Activated naive CD4-positive, alpha-beta T cell treated with anti-CD3 and anti-CD28 coated beads, Interleukin-2, amount 50 U/mL, for 72 hours (primary cell): ENCODE measurements around the gene CCDC57. TPM values are rescaled to one million over a fixed set of nuclear protein-coding genes. Genes with fewer than 3 reads are reported as not detected.
A peak's percentile ranks its signal among the peaks of the same experiment; 100 is the strongest.

ENCODE experiments used
- ATAC-seq, 2 donors: fragments of 150-1000 bp; cut with Tn5 transposase; 2 replicates each; pipeline ENCODE4 v1.10.0; 2021; ENCODE audit warnings: mild to moderate bottlenecking in 2 of 2, moderate library complexity in 2 of 2
- DNase-seq, 2 donors: peaks; one replicate each; pipeline ENCODE4 v3.0.0; 2021 to 2022; ENCODE audit warnings: low spot score in 2 of 2
- H3K27ac Mint-ChIP-seq, 2 donors: one replicate each; pipeline ENCODE4 v1.8.0; 2022; ENCODE audit warnings: mild to moderate bottlenecking in 2 of 2, mixed read lengths in 2 of 2
- H3K36me3 Mint-ChIP-seq, 2 donors: one replicate each; pipeline ENCODE4 v1.8.0; 2022; ENCODE audit warnings: mixed read lengths in 2 of 2
- H3K9me3 Mint-ChIP-seq, 2 donors: one replicate each; pipeline ENCODE4 v1.8.0; 2022; ENCODE audit warnings: mixed read lengths in 2 of 2
- total RNA-seq, 2 donors: library from RNA; stranded (reverse); gene quantifications; one replicate each; pipeline ENCODE4 v1.2.3, GENCODE V29; 2022

The CCDC57 gene
- total RNA-seq, 2 donors from 2014 or later: 34.6 to 51.3 TPM

- no peaks in the 10 kb centered on the region for H3K9me3 Mint-ChIP-seq
- peaks cover 6 to 21% of the 10 kb centered on the region in 2 donors for H3K36me3 Mint-ChIP-seq
- ATAC-seq (no peak), DNase-seq (no peak)
- H3K27ac Mint-ChIP-seq: peak overlapping the region; percentile 87 to 90
These were observed 28.0 kb upstream of the CCDC57 start for GRCh38 chr17:82240506-82241182.

DNA sequence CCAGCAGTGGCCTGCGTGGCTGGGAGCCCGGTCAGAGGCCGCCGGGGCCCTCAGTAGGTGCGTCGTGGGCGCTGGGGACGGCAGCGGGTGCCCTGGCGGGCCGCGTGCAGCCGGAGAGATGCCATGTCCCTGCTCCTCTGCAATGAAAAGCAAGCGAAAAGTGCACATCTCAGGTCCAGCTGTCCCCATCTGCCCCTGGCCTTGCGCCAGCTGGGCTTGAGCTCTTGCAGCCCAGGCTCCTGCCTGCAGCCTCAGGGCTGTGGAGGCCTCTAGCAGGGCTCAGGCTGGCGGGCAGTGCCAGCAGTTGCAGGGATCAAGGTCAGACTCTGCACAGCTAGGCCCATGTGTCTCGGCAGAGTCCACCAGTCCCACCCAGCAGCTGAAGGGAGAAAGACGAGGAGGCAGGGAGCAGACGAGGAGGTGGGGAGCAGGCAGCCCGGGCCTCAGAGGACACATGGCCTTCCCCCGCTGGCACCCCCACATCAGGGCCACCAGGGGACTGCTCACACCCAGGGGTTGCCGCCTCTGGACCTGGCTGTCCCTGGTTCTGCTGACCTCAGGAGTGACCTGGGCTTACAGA is 27.4 kb upstream of the CCDC57 start:
- H3K27ac Mint-ChIP-seq: peak overlapping the region in 1 of 2 donors; percentile 87
- no peaks in the 10 kb centered on the region for H3K9me3 Mint-ChIP-seq
- H3K36me3 Mint-ChIP-seq: peaks cover 6 to 15% of the 10 kb centered on the region in 2 donors
- DNase-seq: no peak
- no peak for ATAC-seq

DNA sequence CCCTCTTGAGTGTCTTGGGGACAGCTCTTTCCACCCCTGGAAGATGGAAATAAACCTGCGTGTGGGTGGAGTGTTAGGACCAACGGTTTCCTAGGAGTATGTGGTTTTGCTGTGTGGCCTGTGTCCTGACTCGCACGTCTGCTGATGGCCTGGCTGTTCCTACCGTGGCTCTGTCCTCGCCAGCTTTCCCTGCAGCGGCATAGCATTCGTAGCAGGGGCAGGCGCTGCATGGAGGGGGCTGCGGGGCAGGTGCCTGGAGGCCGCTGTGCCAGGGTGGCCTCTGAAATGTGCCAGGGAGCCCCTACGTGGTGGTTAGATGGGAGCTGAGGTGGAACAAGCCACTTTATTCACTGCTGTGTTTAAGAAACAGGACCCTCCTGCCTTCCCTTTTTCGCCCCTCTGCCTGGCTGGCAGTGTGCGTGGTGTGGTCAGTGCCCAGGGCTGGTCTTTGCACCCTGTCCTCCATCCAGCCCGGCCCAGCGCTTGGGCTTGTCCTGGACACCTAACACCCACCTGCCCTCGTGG is 26.8 kb upstream of the CCDC57 start:
- peak in 1 of 2 donors; percentile 26 for ATAC-seq
- peak overlapping the region in 1 of 2 donors; percentile 87 for H3K27ac Mint-ChIP-seq
- peaks cover 4 to 10% of the 10 kb centered on the region in 2 donors for H3K36me3 Mint-ChIP-seq

GRCh38 chr17:82238472-82239201 is 26.0 kb upstream of the CCDC57 start:
- Mint-ChIP-seq H3K36me3 (peaks cover 0 to 5% of the 10 kb centered on the region in 2 donors), H3K27ac (peak overlapping the region; percentile 87 to 94), H3K9me3 (no peaks in the 10 kb centered on the region)
- ATAC-seq (peak; percentile 52 to 70), DNase-seq (peak; percentile 67 to 78)

More for the DNA sequence above, 26.8 kb upstream of the CCDC57 start:
- DNase-seq: no peak
- H3K9me3 Mint-ChIP-seq: no peaks in the 10 kb centered on the region

DNA sequence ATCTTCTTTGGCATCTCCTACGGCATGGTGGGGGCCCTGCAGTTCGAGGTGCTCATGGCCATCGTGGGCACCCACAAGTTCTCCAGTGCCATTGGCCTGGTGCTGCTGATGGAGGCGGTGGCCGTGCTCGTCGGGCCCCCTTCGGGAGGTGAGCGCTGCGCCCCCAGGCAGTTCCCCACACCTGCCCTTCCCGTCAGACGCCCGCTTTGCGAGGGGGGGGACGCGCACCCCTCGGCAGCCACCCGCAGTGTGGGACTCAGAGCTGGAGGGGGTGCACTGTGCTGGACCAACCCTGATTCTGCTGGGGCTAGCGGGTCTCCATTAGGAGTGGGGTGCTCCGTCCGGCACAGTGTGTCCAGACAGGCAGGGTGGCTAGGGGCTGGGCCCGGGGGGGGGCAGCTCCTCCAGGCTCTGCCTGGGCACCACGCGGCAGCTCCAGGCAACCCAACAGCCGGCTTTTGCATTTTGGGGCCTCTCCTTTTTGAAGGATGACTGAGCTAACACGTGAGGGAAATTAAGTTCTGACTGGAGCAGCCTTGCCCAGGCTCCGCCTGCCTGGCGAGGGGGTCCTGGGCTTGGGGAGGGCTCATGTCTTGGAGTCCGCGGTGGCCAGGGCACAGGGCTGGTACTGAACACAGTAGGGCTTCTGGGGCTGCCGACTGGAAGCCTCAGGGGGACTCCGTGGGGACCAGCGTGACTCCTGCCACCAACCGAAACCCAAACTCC is 25.3 kb upstream of the CCDC57 start:
- Mint-ChIP-seq H3K27ac (peak overlapping the region in 1 of 2 donors; percentile 87), H3K9me3 (no peaks in the 10 kb centered on the region), H3K36me3 (peaks cover 0 to 5% of the 10 kb centered on the region in 2 donors)
- no peak for DNase-seq
- ATAC-seq: no peak

DNA sequence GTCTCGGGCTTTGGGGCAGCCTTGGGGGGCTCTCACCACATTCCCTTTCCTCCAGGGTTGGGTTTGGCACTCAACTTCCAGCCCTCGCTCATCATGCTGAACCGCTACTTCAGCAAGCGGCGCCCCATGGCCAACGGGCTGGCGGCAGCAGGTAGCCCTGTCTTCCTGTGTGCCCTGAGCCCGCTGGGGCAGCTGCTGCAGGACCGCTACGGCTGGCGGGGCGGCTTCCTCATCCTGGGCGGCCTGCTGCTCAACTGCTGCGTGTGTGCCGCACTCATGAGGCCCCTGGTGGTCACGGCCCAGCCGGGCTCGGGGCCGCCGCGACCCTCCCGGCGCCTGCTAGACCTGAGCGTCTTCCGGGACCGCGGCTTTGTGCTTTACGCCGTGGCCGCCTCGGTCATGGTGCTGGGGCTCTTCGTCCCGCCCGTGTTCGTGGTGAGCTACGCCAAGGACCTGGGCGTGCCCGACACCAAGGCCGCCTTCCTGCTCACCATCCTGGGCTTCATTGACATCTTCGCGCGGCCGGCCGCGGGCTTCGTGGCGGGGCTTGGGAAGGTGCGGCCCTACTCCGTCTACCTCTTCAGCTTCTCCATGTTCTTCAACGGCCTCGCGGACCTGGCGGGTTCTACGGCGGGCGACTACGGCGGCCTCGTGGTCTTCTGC is 24.6 kb upstream of the CCDC57 start:
- ATAC-seq: no peak
- peaks cover 0 to 5% of the 10 kb centered on the region in 2 donors for H3K36me3 Mint-ChIP-seq
- H3K9me3 Mint-ChIP-seq: no peaks in the 10 kb centered on the region
- no peak for DNase-seq
- H3K27ac Mint-ChIP-seq: no peak overlapping the region

DNA sequence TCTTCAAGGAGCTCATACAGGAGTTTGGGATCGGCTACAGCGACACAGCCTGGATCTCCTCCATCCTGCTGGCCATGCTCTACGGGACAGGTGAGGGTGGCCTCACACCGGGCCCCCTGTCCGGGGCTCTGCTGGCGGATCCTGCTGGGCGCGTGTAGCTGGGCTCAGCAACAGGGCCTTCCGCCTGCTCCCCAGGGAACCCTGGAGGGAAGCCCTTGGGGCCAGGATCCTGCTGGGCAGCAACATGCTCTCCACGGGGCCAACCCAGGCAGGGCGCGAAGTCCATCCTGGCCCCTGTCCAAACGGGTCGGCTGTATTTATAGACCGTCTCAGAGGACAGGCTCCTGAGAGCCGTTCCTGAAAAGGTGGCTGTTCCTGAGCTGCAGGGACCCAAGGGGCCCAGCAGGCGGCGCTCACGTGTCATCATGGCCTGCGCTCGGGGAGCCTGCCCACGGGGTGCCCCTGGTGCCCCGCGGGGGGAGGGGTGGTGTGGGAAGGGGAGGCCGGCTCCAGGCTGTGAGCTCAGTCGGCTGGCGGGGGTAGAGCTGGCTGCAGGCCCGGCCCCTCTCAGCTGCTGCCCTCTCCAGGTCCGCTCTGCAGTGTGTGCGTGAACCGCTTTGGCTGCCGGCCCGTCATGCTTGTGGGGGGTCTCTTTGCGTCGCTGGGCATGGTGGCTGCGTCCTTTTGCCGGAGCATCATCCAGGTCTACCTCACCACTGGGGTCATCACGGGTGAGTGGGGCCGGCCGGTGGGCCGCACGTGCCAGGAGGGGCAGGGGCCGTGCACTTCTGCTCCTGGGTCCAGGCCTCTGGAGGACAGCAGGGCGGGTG is 23.7 kb upstream of the CCDC57 start:
- Mint-ChIP-seq H3K27ac (peak overlapping the region in 1 of 2 donors; percentile 59), H3K9me3 (no peaks in the 10 kb centered on the region), H3K36me3 (peaks cover 0 to 5% of the 10 kb centered on the region in 2 donors)
- DNase-seq (peak in 1 of 2 donors; percentile 76), ATAC-seq (peak; percentile 27 to 39)

DNA sequence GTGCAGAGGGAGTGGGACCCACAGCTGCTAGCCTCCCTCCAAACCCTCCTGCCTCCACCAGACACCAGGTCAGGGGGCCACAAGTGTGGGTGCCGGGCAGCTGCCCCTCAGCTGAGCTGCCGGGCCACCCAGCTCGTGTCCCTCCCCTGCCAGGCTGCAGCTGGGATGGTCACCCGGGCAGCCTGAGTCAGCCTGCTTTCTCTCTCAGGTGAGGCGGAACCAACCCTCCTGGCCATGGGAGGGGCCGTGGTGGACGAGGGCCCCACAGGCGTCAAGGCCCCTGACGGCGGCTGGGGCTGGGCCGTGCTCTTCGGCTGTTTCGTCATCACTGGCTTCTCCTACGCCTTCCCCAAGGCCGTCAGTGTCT is 23.1 kb upstream of the CCDC57 start:
- no peaks in the 10 kb centered on the region for H3K9me3 Mint-ChIP-seq
- DNase-seq (no peak), ATAC-seq (no peak)
- peaks cover 0 to 5% of the 10 kb centered on the region in 2 donors for H3K36me3 Mint-ChIP-seq
- peak overlapping the region in 1 of 2 donors; percentile 59 for H3K27ac Mint-ChIP-seq

DNA sequence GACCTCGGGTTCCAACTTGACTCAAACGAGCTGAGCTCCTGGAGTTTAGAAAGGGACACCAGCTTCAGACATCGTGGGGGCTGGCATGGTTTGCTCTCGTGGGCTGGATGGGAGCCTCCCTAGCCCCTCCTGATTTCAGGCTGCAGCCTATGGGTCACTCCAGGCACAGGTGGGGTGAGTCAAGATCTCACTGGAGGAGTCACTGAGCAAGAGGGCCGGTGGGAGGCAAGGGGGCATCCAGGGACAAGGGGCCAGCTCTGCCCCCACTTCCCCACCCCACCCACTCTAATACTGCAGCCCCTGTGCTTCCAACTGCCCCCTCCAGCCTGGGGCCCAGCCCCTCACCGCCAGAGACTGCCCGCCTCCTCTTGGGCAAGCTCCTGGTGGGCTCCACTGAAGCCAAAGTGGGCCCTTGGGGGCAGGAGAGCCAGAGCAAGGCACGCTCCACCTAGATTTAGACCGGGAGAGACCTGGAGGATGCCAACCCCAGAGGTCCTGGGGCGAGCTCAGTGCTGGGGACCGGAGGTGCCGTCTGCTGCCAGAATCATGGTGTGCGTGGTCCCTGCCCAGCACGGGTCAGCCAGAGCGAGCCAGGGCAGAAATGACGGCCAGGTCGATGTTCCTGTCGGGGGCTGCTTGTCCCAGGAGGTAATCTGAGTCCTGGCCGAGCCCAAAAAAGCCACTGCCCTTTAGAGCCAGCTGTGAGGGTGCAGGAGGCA is 22.6 kb upstream of the CCDC57 start:
- Mint-ChIP-seq H3K9me3 (no peaks in the 10 kb centered on the region), H3K27ac (no peak overlapping the region), H3K36me3 (peaks cover 0 to 5% of the 10 kb centered on the region in 2 donors)
- ATAC-seq: no peak
- no peak for DNase-seq

DNA sequence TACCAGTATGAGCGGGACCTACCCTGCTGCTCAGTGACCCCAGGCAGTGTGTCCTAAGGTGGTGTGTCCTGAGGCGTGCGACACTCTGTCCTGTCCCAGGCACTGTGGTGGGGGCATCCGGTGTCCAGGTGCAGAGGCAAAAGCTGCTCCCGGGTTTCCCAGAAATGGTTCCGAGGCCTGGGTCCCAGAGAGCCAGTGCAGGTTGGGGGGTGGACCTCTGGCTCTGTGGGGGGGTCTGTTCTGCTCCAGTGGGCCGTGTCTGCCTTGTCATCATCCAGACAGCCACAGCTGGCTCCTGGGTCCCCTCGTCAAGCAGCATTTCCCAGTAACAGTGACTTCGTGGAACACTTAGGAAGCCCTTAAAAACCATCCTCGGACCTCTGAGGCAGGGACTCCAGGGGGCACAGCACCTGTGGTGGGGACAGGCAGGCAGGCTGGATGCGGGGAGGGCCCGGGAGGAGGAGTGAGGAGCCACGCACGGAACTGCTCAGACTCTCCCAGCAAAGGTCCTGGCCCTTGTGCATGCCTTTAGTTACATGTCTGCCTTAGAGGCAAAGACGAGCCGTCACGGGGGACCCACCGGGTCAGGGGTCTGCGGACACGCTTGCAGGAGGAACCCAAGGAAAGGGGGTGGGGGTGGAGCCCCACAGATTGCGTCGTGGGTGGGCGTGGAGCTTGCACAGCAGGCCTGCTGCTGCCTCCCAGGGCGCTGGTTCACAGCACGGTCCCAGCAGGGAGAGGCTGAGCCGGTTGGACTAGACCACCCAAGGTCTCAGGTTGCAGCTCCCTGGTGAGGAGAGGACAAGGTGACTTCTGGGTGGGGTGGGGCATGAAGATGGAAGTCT is 21.8 kb upstream of the CCDC57 start:
- H3K9me3 Mint-ChIP-seq: no peaks in the 10 kb centered on the region
- no peak overlapping the region for H3K27ac Mint-ChIP-seq
- DNase-seq: no peak
- ATAC-seq: no peak
- peaks cover 0 to 12% of the 10 kb centered on the region in 2 donors for H3K36me3 Mint-ChIP-seq

DNA sequence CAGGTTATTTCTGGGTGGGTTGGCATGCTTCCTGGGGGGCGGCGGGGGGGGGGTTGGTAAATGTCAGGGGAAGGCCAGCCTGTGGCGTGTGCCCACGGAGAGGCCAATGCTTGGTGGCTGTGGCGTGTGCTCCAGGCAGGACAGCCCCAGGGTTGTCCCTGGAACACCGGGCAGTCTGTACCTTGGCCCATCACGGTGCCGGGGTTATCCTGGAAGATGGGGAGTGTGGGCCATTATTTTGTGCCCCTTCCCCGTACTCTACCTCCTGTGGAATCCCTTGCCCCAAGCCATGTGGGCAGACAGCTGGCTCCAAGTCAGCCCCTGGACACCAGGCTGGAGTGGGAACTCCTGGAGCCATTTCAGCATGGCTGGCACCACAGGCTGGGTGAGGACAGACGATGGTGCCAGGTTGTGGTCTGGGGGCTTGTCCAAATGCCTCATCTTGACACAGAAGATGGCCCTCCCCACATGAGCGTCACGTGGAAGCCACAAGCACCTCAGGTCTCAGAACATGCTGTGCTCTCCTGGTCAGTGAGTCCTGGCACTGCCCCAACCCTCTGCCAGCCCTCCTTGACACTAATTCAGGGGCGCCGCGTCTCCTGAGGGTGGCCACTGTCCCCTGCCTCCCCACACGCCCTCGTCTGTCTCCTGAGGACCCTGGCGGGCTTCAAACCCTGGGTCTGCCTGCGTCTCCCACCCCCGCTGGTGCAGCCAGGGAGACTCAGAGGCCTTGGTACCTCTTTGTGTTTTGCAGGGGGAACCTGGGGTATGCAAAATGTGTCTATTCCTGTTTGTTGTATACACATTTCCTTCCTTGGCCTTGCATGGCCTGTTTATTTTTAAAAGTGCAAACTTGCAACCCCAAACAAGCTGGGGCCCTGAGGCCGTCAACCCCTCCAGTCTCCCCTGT is 20.5 kb upstream of the CCDC57 start:
- DNase-seq (no peak), ATAC-seq (no peak)
- Mint-ChIP-seq H3K9me3 (no peaks in the 10 kb centered on the region), H3K27ac (no peak overlapping the region), H3K36me3 (peaks cover 0 to 12% of the 10 kb centered on the region in 2 donors)

DNA sequence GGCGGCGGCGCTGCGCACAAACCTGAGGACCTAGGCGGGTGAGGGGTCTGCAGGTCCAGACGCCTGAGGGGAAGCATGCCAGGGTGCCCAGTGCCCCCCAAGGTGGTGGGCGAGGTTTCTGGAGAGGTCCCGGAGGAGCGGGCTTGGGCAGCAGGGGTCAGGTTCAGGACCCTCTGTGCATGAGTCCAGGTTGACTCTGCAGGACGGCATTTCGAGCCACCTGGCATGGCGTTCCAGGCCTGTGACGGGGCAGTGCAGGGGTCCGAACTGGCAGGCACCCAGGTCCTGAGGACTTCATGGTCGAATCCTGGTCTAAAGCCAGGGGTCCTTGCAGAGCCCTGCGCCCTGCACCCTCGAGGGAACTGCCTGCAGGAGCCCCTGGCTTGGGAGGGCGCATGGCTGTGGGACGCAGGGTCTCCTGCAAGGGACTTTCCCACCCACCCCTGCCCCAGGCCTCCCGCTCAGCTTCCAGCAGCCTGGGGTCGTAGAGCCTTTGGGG is 19.7 kb upstream of the CCDC57 start:
- Mint-ChIP-seq H3K9me3 (no peaks in the 10 kb centered on the region), H3K36me3 (peaks cover 0 to 8% of the 10 kb centered on the region in 2 donors), H3K27ac (no peak overlapping the region)
- ATAC-seq (no peak), DNase-seq (no peak)
